Tibial artery (tissue), 4 donors: ENCODE results near the gene RELA.
A peak's percentile ranks its signal among the peaks of the same experiment; 100 is the strongest.

ENCODE experiments used
- DNase-seq, 2 donors: peaks; one replicate each; pipeline ENCODE4 v3.0.0-alpha.2; 2019
- H3K27ac ChIP-seq, 2 donors: fragments of 200-600 bp; sonication (generic) in 1 of 2; 1 replicate in 1 of 2; 2 replicates in 1 of 2; pipeline ENCODE4 v1.5.1; 2018 to 2019; ENCODE audit warnings: mild to moderate bottlenecking in 1 of 2
- H3K27me3 ChIP-seq, 2 donors: fragments of 200-600 bp; sonication (generic) in 1 of 2; one replicate each; pipeline versions ENCODE4 v1.5.1 to v1.6.0; 2016 to 2019
- H3K36me3 ChIP-seq, 3 donors: fragments of 200-600 bp; sonication (generic) in 2 of 3; one replicate each; pipeline ENCODE4 v1.5.1; 2016 to 2019; ENCODE audit warnings: mild to moderate bottlenecking in 2 of 3
- H3K4me1 ChIP-seq, 4 donors: fragments of 200-600 bp; sonication (generic) in 2 of 4; 1 replicate in 3 of 4; 2 replicates in 1 of 4; pipeline ENCODE4 v1.5.1; 2016 to 2019
- H3K4me3 ChIP-seq, 2 donors: fragments of 200-600 bp; sonication (generic) in 1 of 2; 1 replicate in 1 of 2; 2 replicates in 1 of 2; pipeline ENCODE4 v1.5.1; 2018 to 2019; ENCODE audit warnings: mild to moderate bottlenecking in 2 of 2
- H3K9me3 ChIP-seq, 3 donors: fragments of 200-600 bp; sonication (generic) in 1 of 3; one replicate each; pipeline ENCODE4 v1.5.1; 2016 to 2019
- CTCF ChIP-seq, 2 experiments: fragments of 200-600 bp in 1 of 2; fragments of 450-650 bp in 1 of 2; IDR thresholded peaks; one replicate each; pipeline ENCODE4 v1.5.1; 2017 to 2019; ENCODE audit warnings: antibody characterized with exemption in 2 of 2, mild to moderate bottlenecking in 1 of 2, moderate library complexity in 1 of 2
- intact Hi-C: fragments of 100-400 bp; cut with DNase I; formaldehyde crosslinking; loops from one replicate; pipeline ENCODE4 v1.15.0; 2023; ENCODE audit warnings: low total_unique reads

RELA gene

GRCh38 chr11:65643971-65644370 lies 18.7 kb downstream of the RELA start:
- peaks cover 0 to 43% (median 16%) of the 10 kb centered on the region in 3 donors for H3K36me3 ChIP-seq
- intact Hi-C loops = no loop called here
- no peak overlapping the region for H3K27ac ChIP-seq
- TF ChIP-seq CTCF (IDR thresholded peaks at IDR 0.05) = no peak
- H3K4me3 ChIP-seq = no peak overlapping the region
- peaks cover 0 to 32% (median 23%) of the 10 kb centered on the region in 4 donors for H3K4me1 ChIP-seq
- no peaks in the 10 kb centered on the region for H3K9me3 ChIP-seq
- no peaks in the 10 kb centered on the region for H3K27me3 ChIP-seq
- no peak for DNase-seq

GRCh38 chr11:65642014-65642671 lies 20.6 kb downstream of the RELA start:
- no peak overlapping the region for H3K27ac ChIP-seq
- H3K27me3 ChIP-seq = no peaks in the 10 kb centered on the region
- intact Hi-C loops = no loop called here
- DNase-seq = no peak
- peaks cover 0 to 39% (median 16%) of the 10 kb centered on the region in 3 donors for H3K36me3 ChIP-seq
- TF ChIP-seq CTCF (IDR thresholded peaks at IDR 0.05) = no peak
- H3K4me3 ChIP-seq = no peak overlapping the region
- H3K9me3 ChIP-seq = no peaks in the 10 kb centered on the region
- H3K4me1 ChIP-seq = peaks cover 0 to 41% (median 30%) of the 10 kb centered on the region in 4 donors

- DNase-seq = no peak
- Histone ChIP-seq H3K9me3 (no peaks in the 10 kb centered on the region), H3K4me1 (peaks cover 0 to 42% (median 28%) of the 10 kb centered on the region in 4 donors), H3K27me3 (no peaks in the 10 kb centered on the region), H3K27ac (no peak overlapping the region), H3K36me3 (peaks cover 2 to 45% (median 22%) of the 10 kb centered on the region in 3 donors), H3K4me3 (peak overlapping the region in 1 of 2 donors; percentile 26)
- intact Hi-C loops = no loop called here
- no peak for TF ChIP-seq CTCF (IDR thresholded peaks at IDR 0.05)
Measured at GRCh38 chr11:65641297-65642013, 21.3 kb downstream of the RELA start.

GRCh38 chr11:65640483-65641296 lies 22.0 kb downstream of the RELA start:
- peak in 1 of 2 donors; percentile 54 for DNase-seq

More at GRCh38 chr11:65640483-65641296, 22.0 kb downstream of the RELA start:
- intact Hi-C loops = no loop called here
- peak overlapping the region in 1 of 2 donors; percentile 6 for H3K27ac ChIP-seq
- H3K36me3 ChIP-seq = peaks cover 10 to 45% (median 23%) of the 10 kb centered on the region in 3 donors
- no peaks in the 10 kb centered on the region for H3K9me3 ChIP-seq
- peak overlapping the region; percentile 12 to 26 for H3K4me3 ChIP-seq
- peaks cover 0 to 39% (median 26%) of the 10 kb centered on the region in 4 donors for H3K4me1 ChIP-seq
- no peaks in the 10 kb centered on the region for H3K27me3 ChIP-seq
- no peak for TF ChIP-seq CTCF (IDR thresholded peaks at IDR 0.05)
